HEK293T (cell line): ENCODE measurements around the gene SLC35F3.

Experiments
- CTCF ChIA-PET: fragments of 350-600 bp; formaldehyde crosslinking; extraction: SDS; loops from one replicate; lab custom pipeline; 2021; ENCODE audit warnings: antibody characterized with exemption, inconsistent platforms; lab: Yijun Ruan, JAX
- POLR2A ChIA-PET: fragments of 350-600 bp; formaldehyde crosslinking; extraction: SDS; loops from one replicate; lab custom pipeline; 2020; ENCODE audit warnings: antibody characterized with exemption, inconsistent platforms; lab: Yijun Ruan, JAX
- DNase-seq: peaks from one replicate; pipeline ENCODE4 v3.0.0; 2012; ENCODE audit warnings: mixed read lengths; ENCODE audit errors: extremely low spot score
- ARNT ChIP-seq: fragments of 450-650 bp; IDR thresholded peaks from 2 replicates; pipeline ENCODE4 v1.6.1; 2017; ENCODE audit warnings: mild to moderate bottlenecking
- BHLHE40 ChIP-seq: fragments of 450-650 bp; IDR thresholded peaks from 2 replicates; pipeline ENCODE4 v1.6.1; 2016; ENCODE audit warnings: mild to moderate bottlenecking, moderate library complexity, borderline replicate concordance
- CTBP1 ChIP-seq: fragments of 450-650 bp; IDR thresholded peaks from 2 replicates; pipeline ENCODE4 v1.6.1; 2016; ENCODE audit warnings: borderline replicate concordance
- ELF4 ChIP-seq: fragments of 450-650 bp; IDR thresholded peaks from 2 replicates; pipeline ENCODE4 v1.6.1; 2017; ENCODE audit warnings: antibody characterized with exemption
- FOXA1 ChIP-seq: fragments of 450-650 bp; IDR thresholded peaks from 2 replicates; pipeline ENCODE4 v1.6.1; 2016; ENCODE audit warnings: mild to moderate bottlenecking
- FOXK2 ChIP-seq: fragments of 450-650 bp; IDR thresholded peaks from 2 replicates; pipeline ENCODE4 v1.6.1; 2016; ENCODE audit warnings: mild to moderate bottlenecking
- FOXM1 ChIP-seq: fragments of 450-650 bp; IDR thresholded peaks from 2 replicates; pipeline ENCODE4 v1.6.1; 2017; ENCODE audit warnings: mild to moderate bottlenecking, borderline replicate concordance
- HDGF ChIP-seq: fragments of 450-650 bp; IDR thresholded peaks from 2 replicates; pipeline ENCODE4 v1.6.1; 2017; ENCODE audit warnings: antibody characterized with exemption, borderline replicate concordance
- L3MBTL2 ChIP-seq: fragments of 450-650 bp; conservative IDR thresholded peaks from 2 replicates; pipeline ENCODE4 v1.6.1; 2016; ENCODE audit warnings: mild to moderate bottlenecking
- LEF1 ChIP-seq: fragments of 450-650 bp; IDR thresholded peaks from 2 replicates; pipeline ENCODE4 v1.6.1; 2017; ENCODE audit warnings: mild to moderate bottlenecking, borderline replicate concordance
- NFRKB ChIP-seq: fragments of 450-650 bp; IDR thresholded peaks from 2 replicates; pipeline ENCODE4 v1.6.1; 2016; ENCODE audit warnings: mild to moderate bottlenecking, moderate library complexity
- PKNOX1 ChIP-seq: fragments of 450-650 bp; IDR thresholded peaks from 2 replicates; pipeline ENCODE4 v1.6.1; 2016
- SP1 ChIP-seq: fragments of 450-650 bp; IDR thresholded peaks from 2 replicates; pipeline ENCODE4 v1.6.1; 2017
- SUZ12 ChIP-seq: fragments of 450-650 bp; IDR thresholded peaks from 2 replicates; pipeline ENCODE4 v1.6.1; 2016; ENCODE audit warnings: mild to moderate bottlenecking
- TARDBP ChIP-seq: fragments of 450-650 bp; IDR thresholded peaks from 2 replicates; pipeline ENCODE4 v1.6.1; 2016
- ZNF384 ChIP-seq: fragments of 450-650 bp; IDR thresholded peaks from 2 replicates; pipeline ENCODE4 v1.6.1; 2016

Gene SLC35F3

GRCh38 chr1:233998456-233998855, 94.0 kb downstream of the SLC35F3 start:
- POLR2A ChIA-PET, result no interaction called here
- TF ChIP-seq FOXA1 (no peak), PKNOX1 (no peak), FOXM1 (no peak), CTBP1 (no peak), SUZ12 (no peak), HDGF (no peak), ELF4 (no peak), SP1 (no peak), L3MBTL2 (no peak), BHLHE40 (no peak), ARNT (no peak), LEF1 (no peak), TARDBP (no peak), ZNF384 (no peak), NFRKB (no peak), FOXK2 (no peak)
- CTCF ChIA-PET, result no interaction called here
- DNase-seq, result no peak

GRCh38 chr1:233998891-233999290, 94.4 kb downstream of the SLC35F3 start:
- ChIA-PET POLR2A (no interaction called here), CTCF (no interaction called here)
- no peak for TF ChIP-seq HDGF
- no peak for TF ChIP-seq NFRKB
- no peak for TF ChIP-seq FOXK2
- TF ChIP-seq L3MBTL2, result no peak
- TF ChIP-seq BHLHE40, result no peak
- no peak for TF ChIP-seq ARNT
- no peak for TF ChIP-seq CTBP1
- no peak for TF ChIP-seq LEF1
- TF ChIP-seq SUZ12, result no peak
- no peak for TF ChIP-seq ZNF384
- no peak for TF ChIP-seq FOXM1
- no peak for TF ChIP-seq FOXA1
- no peak for TF ChIP-seq TARDBP
- no peak for DNase-seq

- ChIA-PET POLR2A (no interaction called here), CTCF (interaction anchor here (0.7 kb wide), 1 partner anchor 573 kb away, joined by 3 read pairs; no protein-coding TSS in a partner anchor)
- no peak for DNase-seq
- no peak for TF ChIP-seq CTBP1
- TF ChIP-seq TARDBP, result no peak
- no peak for TF ChIP-seq SUZ12
- no peak for TF ChIP-seq L3MBTL2
- TF ChIP-seq HDGF, result no peak
- TF ChIP-seq SP1, result no peak
- TF ChIP-seq FOXK2, result no peak
- TF ChIP-seq FOXM1, result no peak
- no peak for TF ChIP-seq LEF1
- TF ChIP-seq BHLHE40, result no peak
- no peak for TF ChIP-seq FOXA1
- no peak for TF ChIP-seq NFRKB
- no peak for TF ChIP-seq ARNT
- TF ChIP-seq ELF4, result no peak
- no peak for TF ChIP-seq ZNF384
Measured at GRCh38 chr1:234000557-234001041, 96.1 kb downstream of the SLC35F3 start.

GRCh38 chr1:234001817-234002216, 97.3 kb downstream of the SLC35F3 start:
- ChIA-PET POLR2A (no interaction called here), CTCF (no interaction called here)
- DNase-seq, result no peak
- TF ChIP-seq CTBP1, result no peak
- no peak for TF ChIP-seq NFRKB
- TF ChIP-seq ELF4, result no peak
- no peak for TF ChIP-seq FOXM1
- no peak for TF ChIP-seq HDGF
- TF ChIP-seq SP1, result no peak
- no peak for TF ChIP-seq ARNT
- no peak for TF ChIP-seq ZNF384
- no peak for TF ChIP-seq BHLHE40
- no peak for TF ChIP-seq L3MBTL2
- TF ChIP-seq FOXK2, result no peak
- no peak for TF ChIP-seq SUZ12
- TF ChIP-seq FOXA1, result no peak
- no peak for TF ChIP-seq PKNOX1
- TF ChIP-seq TARDBP, result no peak
- TF ChIP-seq LEF1, result no peak

GRCh38 chr1:234004591-234004990, 100.1 kb downstream of the SLC35F3 start:
- TF ChIP-seq SP1 (no peak), BHLHE40 (no peak), LEF1 (no peak), PKNOX1 (no peak), ELF4 (no peak), L3MBTL2 (no peak), HDGF (no peak), SUZ12 (no peak)
- CTCF ChIA-PET, result interaction anchor here (0.6 kb wide), 1 partner anchor 318 kb away, joined by 3 read pairs; no protein-coding TSS in a partner anchor
- POLR2A ChIA-PET, result no interaction called here
- no peak for DNase-seq

GRCh38 chr1:234007684-234008083, 103.2 kb downstream of the SLC35F3 start:
- CTCF ChIA-PET, result no interaction called here
- no peak for DNase-seq
- POLR2A ChIA-PET, result no interaction called here
- TF ChIP-seq HDGF, result no peak
- TF ChIP-seq LEF1, result no peak
